Mesenchymal stem cell (in vitro differentiated cells and primary cell): ENCODE results near the gene C2CD3.

Experiments used
- DNase-seq: peaks from one replicate; pipeline ENCODE4 v3.0.0-alpha.2; 2013
- H2AFZ ChIP-seq: one replicate; pipeline ENCODE4 v1.6.1; 2013; ENCODE audit warnings: low read depth, mild to moderate bottlenecking, control low read depth, inconsistent platforms, low read length, moderate library complexity
- H2AK5ac ChIP-seq: 2 replicates; pipeline ENCODE4 v1.6.1; 2013; ENCODE audit warnings: low read length, moderate library complexity, mild to moderate bottlenecking, inconsistent platforms; ENCODE audit not compliant: severe bottlenecking
- H2BK120ac ChIP-seq: one replicate; pipeline ENCODE4 v1.6.1; 2013; ENCODE audit warnings: low read depth, mild to moderate bottlenecking, inconsistent platforms, low read length, moderate library complexity
- H2BK12ac ChIP-seq, 2 experiments: one replicate each; pipeline ENCODE4 v1.6.1; 2013; ENCODE audit warnings: inconsistent platforms in 2 of 2, low read length in 2 of 2, mild to moderate bottlenecking in 2 of 2, moderate library complexity in 2 of 2, control low read depth in 1 of 2
- H2BK15ac ChIP-seq: one replicate; pipeline ENCODE4 v1.6.1; 2013; ENCODE audit warnings: mild to moderate bottlenecking, low read depth, inconsistent platforms; ENCODE audit not compliant: poor library complexity, severe bottlenecking
- H2BK5ac ChIP-seq: 2 replicates; pipeline ENCODE4 v1.6.1; 2013; ENCODE audit warnings: low read depth, mild to moderate bottlenecking, low read length, control low read depth, inconsistent platforms; ENCODE audit not compliant: poor library complexity, severe bottlenecking
- H3K14ac ChIP-seq, 2 experiments: one replicate each; pipeline ENCODE4 v1.6.1; 2013; ENCODE audit warnings: inconsistent platforms in 2 of 2, low read length in 2 of 2, control low read depth in 1 of 2, mild to moderate bottlenecking in 1 of 2, moderate library complexity in 1 of 2
- H3K18ac ChIP-seq, 2 experiments: one replicate each; pipeline ENCODE4 v1.6.1; 2013; ENCODE audit warnings: inconsistent platforms in 2 of 2, low read length in 2 of 2, control low read depth in 1 of 2, low read depth in 1 of 2, mild to moderate bottlenecking in 1 of 2
- H3K23ac ChIP-seq, 2 experiments: one replicate each; pipeline ENCODE4 v1.6.1; 2013; ENCODE audit warnings: inconsistent platforms in 2 of 2, low read length in 2 of 2, mild to moderate bottlenecking in 2 of 2, moderate library complexity in 2 of 2, control low read depth in 1 of 2
- H3K27ac ChIP-seq: 2 replicates; pipeline ENCODE4 v1.5.1; 2013; ENCODE audit warnings: mild to moderate bottlenecking, moderate library complexity, low read length, control low read depth, inconsistent platforms; ENCODE audit not compliant: poor library complexity, severe bottlenecking
- H3K27me3 ChIP-seq, 2 experiments: 2 replicates each; pipeline versions ENCODE4 v1.6.1 to v1.7.0; 2013; ENCODE audit warnings: low read length in 2 of 2, mild to moderate bottlenecking in 2 of 2, moderate library complexity in 2 of 2, control low read depth in 1 of 2, inconsistent platforms in 1 of 2; ENCODE audit not compliant: control insufficient read depth in 1 of 2, insufficient read depth in 1 of 2
- H3K36me3 ChIP-seq, 2 experiments: 2 replicates each; pipeline versions ENCODE4 v1.6.1 to v1.7.0; 2013; ENCODE audit warnings: low read length in 2 of 2, control low read depth in 1 of 2, inconsistent platforms in 1 of 2, low read depth in 1 of 2, mild to moderate bottlenecking in 1 of 2; ENCODE audit not compliant: insufficient read depth in 2 of 2, control insufficient read depth in 1 of 2
- H3K4ac ChIP-seq, 2 experiments: one replicate each; pipeline ENCODE4 v1.6.1; 2013; ENCODE audit warnings: inconsistent platforms in 2 of 2, low read length in 2 of 2, mild to moderate bottlenecking in 2 of 2, moderate library complexity in 2 of 2, control low read depth in 1 of 2, low read depth in 1 of 2
- H3K4me1 ChIP-seq: 2 replicates; pipeline ENCODE4 v1.6.1; 2013; ENCODE audit warnings: low read depth, low read length, control low read depth; ENCODE audit not compliant: control insufficient read depth, insufficient read depth
- H3K4me2 ChIP-seq: 2 replicates; pipeline ENCODE4 v1.6.1; 2013; ENCODE audit warnings: low read length, mild to moderate bottlenecking, inconsistent platforms; ENCODE audit not compliant: poor library complexity, severe bottlenecking
- H3K4me3 ChIP-seq, 2 experiments: 2 replicates each; pipeline versions ENCODE4 v1.5.1 to v1.7.0; 2013; ENCODE audit warnings: low read length in 2 of 2, mild to moderate bottlenecking in 2 of 2, control low read depth in 1 of 2, low read depth in 1 of 2; ENCODE audit not compliant: insufficient read depth in 1 of 2
- H3K79me1 ChIP-seq: replicated peaks from 2 replicates; pipeline ENCODE4 v1.6.1; 2013; ENCODE audit warnings: mild to moderate bottlenecking, control low read depth, low read length, inconsistent platforms; ENCODE audit not compliant: poor library complexity, severe bottlenecking
- H3K9ac ChIP-seq: 2 replicates; pipeline ENCODE4 v1.7.0; 2013; ENCODE audit warnings: mild to moderate bottlenecking, low read length, moderate library complexity
- H3K9me3 ChIP-seq: 2 replicates; pipeline ENCODE4 v1.7.0; 2013; ENCODE audit warnings: mild to moderate bottlenecking, low read length; ENCODE audit not compliant: control insufficient read depth
- H4K8ac ChIP-seq: one replicate; pipeline ENCODE4 v1.6.1; 2013; ENCODE audit warnings: inconsistent platforms, mild to moderate bottlenecking, low read length, moderate library complexity
- H4K91ac ChIP-seq: one replicate; pipeline ENCODE4 v1.6.1; 2013; ENCODE audit warnings: mild to moderate bottlenecking, low read length, inconsistent platforms
- WGBS: methylation state at CpG from one replicate; pipeline ENCODE4 v1.1.7; 2013; ENCODE audit warnings: mixed read lengths; 5-methylcytosine and 5-hydroxymethylcytosine counted together

C2CD3 gene

GRCh38 chr11:74037309-74037708 is 133.5 kb downstream of the C2CD3 start:
- Histone ChIP-seq H3K27ac (no peak overlapping the region), H3K27me3 (no peaks in the 10 kb centered on the region), H3K79me1 (peaks cover 8% of the 10 kb centered on the region), H3K4ac (no peak overlapping the region), H3K4me3 (no peak overlapping the region), H3K14ac (no peak overlapping the region), H2BK15ac (no peak overlapping the region), H2BK12ac (no peak overlapping the region), H4K8ac (no peak overlapping the region), H3K23ac (no peak overlapping the region), H2AK5ac (no peak overlapping the region), H3K36me3 (peaks cover 41 to 84% of the 10 kb centered on the region in 2 experiments), H3K4me2 (no peak overlapping the region), H3K9me3 (no peaks in the 10 kb centered on the region), H3K9ac (no peak overlapping the region), H3K18ac (no peak overlapping the region), H2AFZ (no peak overlapping the region), H2BK120ac (no peak overlapping the region), H3K4me1 (no peaks in the 10 kb centered on the region), H4K91ac (no peak overlapping the region), H2BK5ac (no peak overlapping the region)
- 100% methylated on average over 1 of the region's 4 CpGs for WGBS
- DNase-seq = peak; percentile 26

GRCh38 chr11:74035264-74035663 is 135.5 kb downstream of the C2CD3 start:
- Histone ChIP-seq H2BK120ac (no peak overlapping the region), H2AFZ (no peak overlapping the region), H3K14ac (no peak overlapping the region), H2BK12ac (no peak overlapping the region), H2BK15ac (no peak overlapping the region), H3K4me1 (no peaks in the 10 kb centered on the region), H3K23ac (no peak overlapping the region), H3K27ac (no peak overlapping the region), H3K4ac (no peak overlapping the region), H3K4me3 (no peak overlapping the region), H4K8ac (no peak overlapping the region), H3K27me3 (no peaks in the 10 kb centered on the region), H2AK5ac (no peak overlapping the region), H3K9me3 (no peaks in the 10 kb centered on the region), H3K36me3 (peaks cover 43 to 77% of the 10 kb centered on the region in 2 experiments), H3K9ac (no peak overlapping the region), H4K91ac (no peak overlapping the region), H3K4me2 (no peak overlapping the region), H3K18ac (no peak overlapping the region), H3K79me1 (peaks cover 8% of the 10 kb centered on the region), H2BK5ac (no peak overlapping the region)
- WGBS = no CpG with 5 or more reads among the region's 1 CpG
- DNase-seq = peak; percentile 69

- H3K18ac ChIP-seq = no peak overlapping the region
Observed at GRCh38 chr11:74033046-74033445, 137.8 kb downstream of the C2CD3 start.

GRCh38 chr11:74030723-74031676 is 139.8 kb downstream of the C2CD3 start:
- no peak overlapping the region for H4K8ac ChIP-seq
- H2AFZ ChIP-seq = no peak overlapping the region
- H3K18ac ChIP-seq = no peak overlapping the region
- H3K4ac ChIP-seq = no peak overlapping the region
- no peak overlapping the region for H2BK12ac ChIP-seq
- H3K4me1 ChIP-seq = peaks cover 5% of the 10 kb centered on the region
- no peaks in the 10 kb centered on the region for H3K9me3 ChIP-seq
- 94% methylated on average over 9 of the region's 9 CpGs for WGBS
- H3K36me3 ChIP-seq = peaks cover 48% of the 10 kb centered on the region in 2 experiments
- no peak overlapping the region for H4K91ac ChIP-seq
- no peak overlapping the region for H2BK15ac ChIP-seq
- no peak overlapping the region for H3K27ac ChIP-seq
- no peak overlapping the region for H3K14ac ChIP-seq
- no peak overlapping the region for H2AK5ac ChIP-seq
- H3K27me3 ChIP-seq = no peaks in the 10 kb centered on the region
- no peak overlapping the region for H3K4me3 ChIP-seq
- no peak overlapping the region for H3K9ac ChIP-seq
- H3K79me1 ChIP-seq = peaks cover 2% of the 10 kb centered on the region
- DNase-seq = no peak
- H3K23ac ChIP-seq = no peak overlapping the region
- H3K4me2 ChIP-seq = no peak overlapping the region
- no peak overlapping the region for H2BK120ac ChIP-seq
- no peak overlapping the region for H2BK5ac ChIP-seq

More at GRCh38 chr11:74033046-74033445, 137.8 kb downstream of the C2CD3 start:
- no peaks in the 10 kb centered on the region for H3K4me1 ChIP-seq
- H3K9me3 ChIP-seq = no peaks in the 10 kb centered on the region
- no peak overlapping the region for H2BK15ac ChIP-seq
- no peak overlapping the region for H4K8ac ChIP-seq
- no peak overlapping the region for H3K4me3 ChIP-seq
- WGBS = 94% methylated on average over 3 of the region's 3 CpGs
- DNase-seq = no peak
- no peak overlapping the region for H4K91ac ChIP-seq
- H3K14ac ChIP-seq = no peak overlapping the region
- H2AFZ ChIP-seq = no peak overlapping the region
- H3K4ac ChIP-seq = no peak overlapping the region
- H2BK12ac ChIP-seq = no peak overlapping the region
- H3K27me3 ChIP-seq = no peaks in the 10 kb centered on the region
- H3K36me3 ChIP-seq = peaks cover 48 to 68% of the 10 kb centered on the region in 2 experiments
- H3K27ac ChIP-seq = no peak overlapping the region
- H3K79me1 ChIP-seq = peaks cover 4% of the 10 kb centered on the region
- no peak overlapping the region for H3K23ac ChIP-seq
- no peak overlapping the region for H2BK120ac ChIP-seq
- no peak overlapping the region for H2BK5ac ChIP-seq
- H3K4me2 ChIP-seq = no peak overlapping the region
- H2AK5ac ChIP-seq = no peak overlapping the region
- no peak overlapping the region for H3K9ac ChIP-seq
